K562 (cell line): ENCODE measurements around the gene SMG6. TPM values are rescaled to one million over a fixed set of nuclear protein-coding genes. Genes with fewer than 3 reads are reported as not detected.

Experiments used
- CAMTA2 ChIP-seq: fragments of 250-450 bp; sonication (Bioruptor Pico); conservative IDR thresholded peaks from 2 replicates; pipeline ENCODE4 v1.5.1; 2022
- DDX20 ChIP-seq: fragments of 450-650 bp; IDR thresholded peaks from 2 replicates; pipeline ENCODE4 v1.6.1; 2016; ENCODE audit warnings: missing genetic modification characterization, low read depth, mild to moderate bottlenecking, missing compliant biosample characterization, moderate library complexity
- E2F6 ChIP-seq, 2 experiments: IDR thresholded peaks; 2 replicates each; pipeline ENCODE4 v1.6.1; 2011; ENCODE audit warnings: borderline replicate concordance in 1 of 2, control low read depth in 1 of 2, low read depth in 1 of 2, low read length in 1 of 2, mild to moderate bottlenecking in 1 of 2, mixed read lengths in 1 of 2, moderate library complexity in 1 of 2; ENCODE audit not compliant: insufficient read depth in 1 of 2, insufficient read length in 1 of 2, poor library complexity in 1 of 2, severe bottlenecking in 1 of 2; ENCODE audit errors: extremely low read depth in 1 of 2
- HOMEZ ChIP-seq: fragments of 250-450 bp; sonication (Bioruptor Pico); IDR thresholded peaks from 2 replicates; pipeline ENCODE4 v1.4.0; 2020; ENCODE audit warnings: mild to moderate bottlenecking, moderate library complexity
- HOXB6 ChIP-seq: fragments of 250-450 bp; sonication (Bioruptor Pico); IDR thresholded peaks from 2 replicates; pipeline ENCODE4 v1.5.1; 2022; ENCODE audit warnings: mild to moderate bottlenecking, borderline replicate concordance
- IRF1 ChIP-seq: sonication (generic); formaldehyde crosslinking; IDR thresholded peaks from 2 replicates; pipeline ENCODE4 v1.8.0; 2022; ENCODE audit warnings: missing genetic modification reagents, mild to moderate bottlenecking, borderline replicate concordance
- MTA2 ChIP-seq: fragments of 450-650 bp; IDR thresholded peaks from 2 replicates; pipeline ENCODE4 v1.6.1; 2016; ENCODE audit warnings: low read depth
- REST ChIP-seq, 2 experiments: fragments of 450-650 bp; formaldehyde crosslinking in 1 of 2; IDR thresholded peaks; 2 replicates each; pipeline versions ENCODE4 v1.4.0 to v1.6.1; 2014 to 2020; ENCODE audit warnings: mild to moderate bottlenecking in 2 of 2, borderline replicate concordance in 1 of 2, low read depth in 1 of 2
- SLC30A9 ChIP-seq: fragments of 250-450 bp; sonication (Bioruptor Pico); IDR thresholded peaks from 2 replicates; pipeline ENCODE4 v1.8.0; 2022; ENCODE audit warnings: mild to moderate bottlenecking, moderate library complexity
- SMAD3 ChIP-seq: fragments of 450-650 bp; formaldehyde crosslinking; conservative IDR thresholded peaks from 2 replicates; pipeline ENCODE4 v1.4.0; 2020; ENCODE audit warnings: mild to moderate bottlenecking
- SMARCB1 ChIP-seq: IDR thresholded peaks from 2 replicates; pipeline ENCODE4 v1.6.1; 2011; ENCODE audit warnings: improper control_type of control experiment, low read depth; ENCODE audit not compliant: insufficient read length
- TAF7 ChIP-seq: fragments of 450-650 bp; IDR thresholded peaks from 2 replicates; pipeline ENCODE4 v1.6.1; 2016; ENCODE audit warnings: missing genetic modification characterization, missing compliant biosample characterization
- TCF7L2 ChIP-seq: fragments of 150-350 bp; IDR thresholded peaks from 2 replicates; pipeline ENCODE4 v1.6.1; 2016; ENCODE audit warnings: low read depth, mild to moderate bottlenecking, low read length, moderate library complexity
- ZNF133 ChIP-seq: fragments of 250-450 bp; sonication (Bioruptor Pico); IDR thresholded peaks from 2 replicates; pipeline ENCODE4 v1.4.0; 2020; ENCODE audit warnings: mild to moderate bottlenecking
- polyA plus RNA-seq, 8 experiments: library from polyadenylated mRNA; depleted of rRNA in 4 of 8; stranded (reverse) in 5 of 8; unstranded in 3 of 8; fragments of >200 nt; fragmentation: Nextera tagmentation in 2 of 8; fragmentation: Illumina TruSeq in 1 of 8; extraction: Ambion mirVana in 2 of 8; extraction: Trizol in 1 of 8; gene quantifications; 2 replicates each; pipeline versions ENCODE4 v1.2.1 to v1.2.3, GENCODE V29; 2011 to 2014; ENCODE audit warnings: inconsistent platforms in 1 of 8, missing spikeins in 1 of 8
- total RNA-seq, 7 experiments: library from RNA; depleted of rRNA in 6 of 7; stranded (reverse); fragments of >200 nt in 6 of 7; fragmentation: Illumina TruSeq in 2 of 7; extraction: Trizol in 2 of 7; gene quantifications; 2 replicates each; pipeline versions ENCODE4 v1.2.1 to v1.2.3, GENCODE V29; 2011 to 2021; ENCODE audit warnings: low replicate concordance in 1 of 7

SMG6 gene
- total and polyA plus RNA-seq, 9 of the 15 experiments (the other 6 are each of a cell fraction or from before 2014, with no cell fraction given), result 0.44 to 13.9 (median 6.0) TPM

GRCh38 chr17:2303204-2304188 lies at the start of gene SMG6, which contains the start of gene SRR (continued):
- TF ChIP-seq SMARCB1, result no peak
- no peak for TF ChIP-seq ZNF133 (CRISPR knock-in tag)
- TF ChIP-seq SLC30A9, result no peak
- no peak for TF ChIP-seq HOMEZ (CRISPR knock-in tag)
- TF ChIP-seq HOXB6 (CRISPR knock-in tag), result no peak
- TF ChIP-seq CAMTA2 (CRISPR knock-in tag), result no peak
- TF ChIP-seq SMAD3 (CRISPR knock-in tag), result no peak
- 0 out of 2 replicates have a peak, but pooled peaks have one; percentile 20 for TF ChIP-seq TAF7
- peak; percentile 58 to 60 for TF ChIP-seq E2F6 (IDR thresholded peaks at IDR 0.05; ENCODE audit: borderline replicate concordance in 1 of 2, extremely low read depth in 1 of 2, insufficient read depth in 1 of 2, insufficient read length in 1 of 2, low read depth in 1 of 2, low read length in 1 of 2, poor library complexity in 1 of 2, severe bottlenecking in 1 of 2)
- TF ChIP-seq DDX20 (tag), result no peak
- TF ChIP-seq TCF7L2, result no peak
- TF ChIP-seq MTA2, result no peak
- TF ChIP-seq IRF1 (CRISPR knock-in tag), result no peak
- TF ChIP-seq REST (IDR thresholded peaks at IDR 0.05; ENCODE audit: borderline replicate concordance), result peak; percentile 34; the same call in 1 of the 2 replicates
- TF ChIP-seq REST (CRISPR knock-in tag; IDR thresholded peaks at IDR 0.05; ENCODE audit: low read depth), result no peak
